Kidney (tissue), 14 donors: Measurements from ENCODE around the gene INSYN2B. TPM values are rescaled to one million over a fixed set of nuclear protein-coding genes. Genes with fewer than 3 reads are reported as not detected.

ENCODE experiments used
- DNase-seq, 5 donors: peaks; one replicate each; pipeline ENCODE4 v3.0.0-alpha.2; 2013 to 2020
- FAIRE-seq: peaks from 2 replicates; lab custom pipeline; 2012; peaks lifted over from hg19 to GRCh38; lab: Jason Lieb, UNC
- H3K27ac ChIP-seq, 2 donors: one replicate each; pipeline ENCODE4 v1.7.0; 2013; ENCODE audit warnings: low read depth in 2 of 2, low read length in 2 of 2, inconsistent platforms in 1 of 2
- H3K27me3 ChIP-seq: one replicate; pipeline ENCODE4 v1.7.1; 2013; ENCODE audit warnings: low read length, inconsistent platforms; ENCODE audit not compliant: control insufficient read depth, insufficient read depth
- H3K36me3 ChIP-seq, 3 donors: one replicate each; pipeline versions ENCODE4 v1.7.0 to v1.7.1; 2013; ENCODE audit warnings: low read length in 3 of 3, control low read depth in 1 of 3, inconsistent platforms in 1 of 3; ENCODE audit not compliant: insufficient read depth in 3 of 3, control insufficient read depth in 2 of 3
- H3K4me1 ChIP-seq, 3 donors: one replicate each; pipeline versions ENCODE4 v1.7.0 to v1.7.1; 2013; ENCODE audit warnings: low read length in 3 of 3, inconsistent platforms in 1 of 3, low read depth in 1 of 3; ENCODE audit not compliant: control insufficient read depth in 2 of 3, insufficient read depth in 2 of 3
- H3K4me3 ChIP-seq, 3 donors: one replicate each; pipeline versions ENCODE4 v1.7.0 to v1.8.1; 2013; ENCODE audit warnings: low read length in 3 of 3, control low read depth in 1 of 3, inconsistent platforms in 1 of 3
- H3K9ac ChIP-seq, 3 donors: one replicate each; pipeline versions ENCODE4 v1.7.0 to v1.7.1; 2013; ENCODE audit warnings: low read length in 3 of 3, control low read depth in 1 of 3, inconsistent platforms in 1 of 3
- H3K9me3 ChIP-seq, 3 donors: one replicate each; pipeline versions ENCODE4 v1.7.0 to v1.7.1; 2013; ENCODE audit warnings: low read length in 3 of 3, control low read depth in 1 of 3, inconsistent platforms in 1 of 3; ENCODE audit not compliant: control insufficient read depth in 2 of 3, insufficient read depth in 1 of 3
- intact Hi-C: fragments of 100-400 bp; cut with DNase I; formaldehyde crosslinking; loops from one replicate; pipeline ENCODE4 v1.11.1; 2022
- polyA plus RNA-seq: library from polyadenylated mRNA; stranded (reverse); fragments of 350-450 nt; fragmentation: Illumina TruSeq; extraction: RNeasy Lipid Tissue Mini Kit (QIAGEN cat#74804); gene quantifications from one replicate; pipeline ENCODE4 v1.2.3, GENCODE V29; 2014; ENCODE audit warnings: low read depth, low replicate concordance; ENCODE audit not compliant: insufficient read depth
- total RNA-seq: library from RNA; stranded (reverse); fragmentation: NEBNext Ultra II Directional; extraction: Animal tissue kit (Norgen Biotek cat#: 25700); gene quantifications from one replicate; pipeline ENCODE4 v1.2.1, GENCODE V29; 2021
- TF ChIP-seq, protein P1 (sequence below): IDR thresholded peaks from 3 replicates; pipeline ENCODE4 v1.5.1; 2012; ENCODE audit warnings: mild to moderate bottlenecking, moderate library complexity, borderline replicate concordance; ENCODE audit not compliant: insufficient read depth; ENCODE audit errors: extremely low read depth
- donor health status: control.
- donor health status: control.
- donor health status: control.
- donor health status: control.
- donor health status: control.
- donor health status: DM: yes; HTN: yes; CAD: no.
- donor health status: Normal renal cell carcinoma (clear cell type).

The INSYN2B gene
- total and polyA plus RNA-seq, 2 donors from 2014 or later: 0.28 TPM; not detected in 1

DNA sequence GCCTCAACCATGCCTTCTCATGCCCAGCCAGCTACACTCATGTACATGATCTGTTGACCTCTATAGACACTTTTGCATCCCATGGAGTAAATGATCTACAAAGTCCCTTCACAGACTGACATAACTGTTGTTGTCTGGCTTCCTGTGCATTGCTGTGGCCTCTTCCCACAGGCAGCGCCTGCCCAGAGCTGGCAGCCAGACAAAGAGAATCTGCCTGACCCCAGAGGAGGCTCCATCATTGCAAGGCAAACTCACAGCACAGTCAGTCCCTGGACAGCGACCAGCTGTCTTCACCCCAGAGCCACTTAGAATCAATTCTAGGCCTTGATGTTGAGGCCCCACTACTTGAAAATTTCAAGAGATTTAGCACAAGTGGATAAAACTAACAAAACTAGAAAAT is 65.5 kb downstream of the INSYN2B start:
- Histone ChIP-seq H3K9me3 (no peaks in the 10 kb centered on the region), H3K27ac (no peak overlapping the region), H3K4me3 (no peak overlapping the region), H3K36me3 (no peaks in the 10 kb centered on the region), H3K9ac (no peak overlapping the region), H3K27me3 (no peaks in the 10 kb centered on the region), H3K4me1 (no peaks in the 10 kb centered on the region)
- DNase-seq (peak; percentile 48 to 80 (median 76)), FAIRE-seq (no peak)
- TF ChIP-seq, protein P1, sequence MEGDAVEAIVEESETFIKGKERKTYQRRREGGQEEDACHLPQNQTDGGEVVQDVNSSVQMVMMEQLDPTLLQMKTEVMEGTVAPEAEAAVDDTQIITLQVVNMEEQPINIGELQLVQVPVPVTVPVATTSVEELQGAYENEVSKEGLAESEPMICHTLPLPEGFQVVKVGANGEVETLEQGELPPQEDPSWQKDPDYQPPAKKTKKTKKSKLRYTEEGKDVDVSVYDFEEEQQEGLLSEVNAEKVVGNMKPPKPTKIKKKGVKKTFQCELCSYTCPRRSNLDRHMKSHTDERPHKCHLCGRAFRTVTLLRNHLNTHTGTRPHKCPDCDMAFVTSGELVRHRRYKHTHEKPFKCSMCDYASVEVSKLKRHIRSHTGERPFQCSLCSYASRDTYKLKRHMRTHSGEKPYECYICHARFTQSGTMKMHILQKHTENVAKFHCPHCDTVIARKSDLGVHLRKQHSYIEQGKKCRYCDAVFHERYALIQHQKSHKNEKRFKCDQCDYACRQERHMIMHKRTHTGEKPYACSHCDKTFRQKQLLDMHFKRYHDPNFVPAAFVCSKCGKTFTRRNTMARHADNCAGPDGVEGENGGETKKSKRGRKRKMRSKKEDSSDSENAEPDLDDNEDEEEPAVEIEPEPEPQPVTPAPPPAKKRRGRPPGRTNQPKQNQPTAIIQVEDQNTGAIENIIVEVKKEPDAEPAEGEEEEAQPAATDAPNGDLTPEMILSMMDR: no peak
- intact Hi-C loops: no loop called here

DNA sequence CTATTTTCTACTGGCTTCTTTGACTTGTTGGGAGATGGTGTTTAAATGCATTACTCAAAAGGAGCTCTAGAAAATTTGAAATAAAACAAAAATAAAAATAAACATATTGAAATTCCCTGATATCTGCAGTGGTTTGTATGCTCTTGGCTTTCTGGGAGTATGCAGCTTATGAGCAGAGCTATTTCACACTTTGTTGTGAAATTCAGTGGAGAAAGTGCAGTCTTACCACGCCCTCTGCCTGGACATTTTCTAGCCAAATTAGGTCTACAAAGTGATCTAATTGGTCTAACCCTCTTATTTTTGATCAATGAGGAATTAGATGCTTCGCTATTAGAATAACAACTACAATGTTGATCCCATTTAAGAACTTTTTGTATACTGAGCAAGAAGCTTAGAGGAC is 66.8 kb downstream of the INSYN2B start:
- no peak overlapping the region for H3K4me3 ChIP-seq
- no peak overlapping the region for H3K9ac ChIP-seq
- DNase-seq (no peak), FAIRE-seq (no peak)
- TF ChIP-seq, protein P1: no peak
- intact Hi-C loops: no loop called here
- no peaks in the 10 kb centered on the region for H3K36me3 ChIP-seq
- no peaks in the 10 kb centered on the region for H3K27me3 ChIP-seq
- no peaks in the 10 kb centered on the region for H3K4me1 ChIP-seq
- no peak overlapping the region for H3K27ac ChIP-seq
- no peaks in the 10 kb centered on the region for H3K9me3 ChIP-seq

DNA sequence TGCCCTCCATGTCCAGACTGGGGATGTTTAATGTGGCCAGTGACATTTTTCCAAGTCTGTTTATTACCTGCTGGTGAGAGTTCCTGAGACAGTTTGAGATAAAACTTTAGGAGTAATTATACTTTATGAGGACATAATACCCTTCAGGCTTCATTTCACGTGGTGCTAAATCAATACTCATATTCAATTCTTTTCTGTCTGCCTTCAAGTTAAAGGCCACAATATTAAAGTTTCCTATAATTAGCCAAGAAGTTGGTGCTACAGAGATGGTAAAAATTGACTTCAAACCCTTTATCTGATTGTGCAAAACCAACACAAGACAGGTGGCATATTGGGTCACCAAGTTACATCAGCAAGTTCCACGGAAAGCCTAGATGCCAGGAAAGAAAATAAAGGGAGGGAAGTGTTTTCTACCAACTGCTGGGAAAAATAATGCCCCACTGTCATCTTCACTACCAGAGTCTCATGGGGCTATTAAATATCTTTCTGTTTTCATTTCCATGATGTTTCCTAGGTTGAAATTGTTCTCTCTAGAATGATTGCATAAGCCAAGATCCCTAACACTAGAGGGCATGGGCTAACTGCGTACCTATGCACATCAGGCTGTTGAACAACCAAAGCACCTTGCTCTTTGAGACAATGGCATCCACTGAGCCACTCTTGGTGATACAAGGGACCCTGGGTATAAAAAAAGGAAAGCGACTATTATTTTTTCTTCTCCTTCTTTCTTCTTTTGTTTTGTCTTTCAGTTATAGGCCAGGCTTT is 68.7 kb downstream of the INSYN2B start:
- no peak overlapping the region for H3K4me3 ChIP-seq
- intact Hi-C loops: no loop called here
- FAIRE-seq (no peak), DNase-seq (no peak)
- no peak overlapping the region for H3K9ac ChIP-seq
- H3K27ac ChIP-seq: no peak overlapping the region
- no peaks in the 10 kb centered on the region for H3K27me3 ChIP-seq
- H3K36me3 ChIP-seq: no peaks in the 10 kb centered on the region
- no peaks in the 10 kb centered on the region for H3K9me3 ChIP-seq
- no peaks in the 10 kb centered on the region for H3K4me1 ChIP-seq
- TF ChIP-seq, protein P1: peak; percentile 37
